Measurements from ENCODE around the gene WDFY4.

WDFY4 gene

GRCh38 chr10:48767373-48768143 lies 82.9 kb downstream of the WDFY4 start:
- no peak for DNase-seq (ENCODE audit: extremely low read depth in 1 of 2, low read depth in 1 of 2)

- DNase-seq (ENCODE audit: extremely low read depth in 1 of 2, low read depth in 1 of 2): no peak
These were observed 83.6 kb downstream of the WDFY4 start for GRCh38 chr10:48768144-48768766.

GRCh38 chr10:48768926-48769325 lies 84.3 kb downstream of the WDFY4 start:
- no peak for DNase-seq (ENCODE audit: extremely low read depth in 1 of 2, low read depth in 1 of 2)

- no peak for DNase-seq (ENCODE audit: extremely low read depth in 1 of 2, low read depth in 1 of 2)
These were observed 85.2 kb downstream of the WDFY4 start for GRCh38 chr10:48769706-48770435.

- no peak for DNase-seq (ENCODE audit: extremely low read depth in 1 of 2, low read depth in 1 of 2)
These were observed 86.0 kb downstream of the WDFY4 start for GRCh38 chr10:48770561-48771089.

- no peak for DNase-seq (ENCODE audit: extremely low read depth in 1 of 2, low read depth in 1 of 2)
These were observed 86.6 kb downstream of the WDFY4 start for GRCh38 chr10:48771234-48771633.

GRCh38 chr10:48772059-48772458 lies 87.4 kb downstream of the WDFY4 start:
- DNase-seq (ENCODE audit: extremely low read depth in 1 of 2, low read depth in 1 of 2): no peak

GRCh38 chr10:48773580-48773979 lies 88.9 kb downstream of the WDFY4 start:
- DNase-seq (ENCODE audit: extremely low read depth in 1 of 2, low read depth in 1 of 2): no peak

GRCh38 chr10:48774416-48775205 lies 89.9 kb downstream of the WDFY4 start:
- no peak for DNase-seq (ENCODE audit: extremely low read depth in 1 of 2, low read depth in 1 of 2)

- no peak for DNase-seq (ENCODE audit: extremely low read depth in 1 of 2, low read depth in 1 of 2)
These were observed 90.5 kb downstream of the WDFY4 start for GRCh38 chr10:48775206-48775517.

GRCh38 chr10:48776005-48776522 lies 91.4 kb downstream of the WDFY4 start:
- DNase-seq (ENCODE audit: extremely low read depth in 1 of 2, low read depth in 1 of 2): no peak

GRCh38 chr10:48776528-48776927 lies 91.9 kb downstream of the WDFY4 start:
- DNase-seq (ENCODE audit: extremely low read depth in 1 of 2, low read depth in 1 of 2): no peak

GRCh38 chr10:48777110-48777509 lies 92.4 kb downstream of the WDFY4 start:
- no peak for DNase-seq (ENCODE audit: extremely low read depth in 1 of 2, low read depth in 1 of 2)

GRCh38 chr10:48778193-48778857 lies 93.7 kb downstream of the WDFY4 start:
- DNase-seq (ENCODE audit: extremely low read depth in 1 of 2, low read depth in 1 of 2): no peak

GRCh38 chr10:48779077-48779476 lies 94.4 kb downstream of the WDFY4 start:
- no peak for DNase-seq (ENCODE audit: extremely low read depth in 1 of 2, low read depth in 1 of 2)

GRCh38 chr10:48779546-48780152 lies 95.0 kb downstream of the WDFY4 start:
- DNase-seq (ENCODE audit: extremely low read depth in 1 of 2, low read depth in 1 of 2): no peak

GRCh38 chr10:48780341-48780740 lies 95.7 kb downstream of the WDFY4 start:
- DNase-seq (ENCODE audit: extremely low read depth in 1 of 2, low read depth in 1 of 2): no peak

GRCh38 chr10:48782386-48782785 lies 97.7 kb downstream of the WDFY4 start:
- DNase-seq (ENCODE audit: extremely low read depth in 1 of 2, low read depth in 1 of 2): no peak

GRCh38 chr10:48784031-48784430 lies 99.4 kb downstream of the WDFY4 start:
- no peak for DNase-seq (ENCODE audit: extremely low read depth in 1 of 2, low read depth in 1 of 2)

GRCh38 chr10:48785796-48786195 lies 101.1 kb downstream of the WDFY4 start:
- no peak for DNase-seq (ENCODE audit: extremely low read depth in 1 of 2, low read depth in 1 of 2)
